CD4-positive, alpha-beta T cell (primary cell): Measurements from ENCODE around the gene PTGFRN. TPM values are rescaled to one million over a fixed set of nuclear protein-coding genes. Genes with fewer than 3 reads are reported as not detected.

ENCODE experiments used
- ATAC-seq: fragments of 200-7000 bp; cut with Tn5 transposase; one replicate; pipeline ENCODE4 v1.10.0; 2022; ENCODE audit warnings: mild to moderate bottlenecking; ENCODE audit not compliant: poor library complexity
- CTCF ChIA-PET: fragments of 350-600 bp; sonication (Branson Sonifier 250); formaldehyde crosslinking; loops from one replicate; lab custom pipeline; 2021; ENCODE audit warnings: antibody characterized with exemption, inconsistent platforms; lab: Charles Lee
- POLR2A ChIA-PET: fragments of 350-600 bp; sonication (Branson Sonifier 250); formaldehyde crosslinking; loops from one replicate; lab custom pipeline; 2021; ENCODE audit warnings: antibody characterized with exemption, inconsistent platforms; lab: Charles Lee
- DNase-seq, 14 experiments: peaks; one replicate each; pipeline ENCODE4 v3.0.0-alpha.2; 2013 to 2020; ENCODE audit warnings: mixed read lengths in 2 of 14
- H3K27ac ChIP-seq, 2 donors: one replicate each; pipeline versions ENCODE4 v1.5.1 to v1.7.0; 2013; ENCODE audit warnings: low read length in 2 of 2, low read depth in 1 of 2, mild to moderate bottlenecking in 1 of 2
- H3K27me3 ChIP-seq, 2 experiments: 1 replicate in 1 of 2; 2 replicates in 1 of 2; pipeline versions ENCODE4 v1.6.1 to v1.7.0; 2013; ENCODE audit warnings: low read length in 2 of 2, control low read depth in 1 of 2, mild to moderate bottlenecking in 1 of 2, moderate library complexity in 1 of 2; ENCODE audit not compliant: insufficient read depth in 2 of 2, control insufficient read depth in 1 of 2
- H3K36me3 ChIP-seq: one replicate; pipeline ENCODE4 v1.6.1; 2013; ENCODE audit warnings: low read length, control low read depth; ENCODE audit not compliant: insufficient read depth
- H3K4me1 ChIP-seq: one replicate; pipeline ENCODE4 v1.6.1; 2013; ENCODE audit warnings: low read length, control low read depth; ENCODE audit not compliant: insufficient read depth
- H3K4me3 ChIP-seq: one replicate; pipeline ENCODE4 v1.5.1; 2013; ENCODE audit warnings: mild to moderate bottlenecking, low read length, moderate library complexity
- H3K9me3 ChIP-seq, 2 experiments: 1 replicate in 1 of 2; 2 replicates in 1 of 2; pipeline versions ENCODE4 v1.6.1 to v1.7.0; 2013; ENCODE audit warnings: low read length in 2 of 2, mild to moderate bottlenecking in 2 of 2, control low read depth in 1 of 2, moderate library complexity in 1 of 2; ENCODE audit not compliant: control insufficient read depth in 1 of 2, insufficient read depth in 1 of 2
- H3K27ac Mint-ChIP-seq: one replicate; pipeline ENCODE4 v1.8.0; 2020; ENCODE audit warnings: mixed read lengths
- H3K27me3 Mint-ChIP-seq: one replicate; pipeline ENCODE4 v1.8.0; 2021; ENCODE audit warnings: mixed read lengths
- H3K36me3 Mint-ChIP-seq: one replicate; pipeline ENCODE4 v1.8.0; 2021; ENCODE audit warnings: low read depth, mixed read lengths
- H3K4me1 Mint-ChIP-seq: one replicate; pipeline ENCODE4 v1.8.0; 2021; ENCODE audit warnings: low read depth, mixed read lengths
- H3K4me3 Mint-ChIP-seq: one replicate; pipeline ENCODE4 v1.8.0; 2020; ENCODE audit warnings: mild to moderate bottlenecking, mixed read lengths
- H3K9me3 Mint-ChIP-seq: one replicate; pipeline ENCODE4 v1.8.0; 2020; ENCODE audit warnings: mixed read lengths
- intact Hi-C, 2 experiments: fragments of 100-400 bp; cut with DNase I in 1 of 2; cut with micrococcal nuclease in 1 of 2; formaldehyde crosslinking; loops; one replicate each; pipeline versions ENCODE4 v1.15.1 to v1.9.0; 2023 to 2025; cut with DNase I, micrococcal nuclease
- total RNA-seq, 174 experiments: library from RNA in 2 of 174; stranded (reverse) in 2 of 174; gene quantifications; one replicate each; pipeline ENCODE4 v1.2.3 and lab custom pipeline; 2021 to 2026
- TF ChIP-seq, protein P1 (sequence below): fragments of 200-600 bp; IDR thresholded peaks from one replicate; pipeline ENCODE4 v1.8.0; 2022; ENCODE audit warnings: antibody characterized with exemption, mild to moderate bottlenecking

PTGFRN gene
- total RNA-seq, 2 experiments from 2014 or later = 0.38 to 0.45 TPM

GRCh38 chr1:116988248-116988647 lies 78.5 kb downstream of the PTGFRN start:
- POLR2A ChIA-PET = interaction anchor here (1.1 to 2.3 kb wide), 3 partner anchors 16 to 668 kb away, joined by 3 to 16 read pairs (median 11); no protein-coding TSS in a partner anchor
- Histone ChIP-seq H3K4me3 (no peak overlapping the region), H3K9me3 (no peaks in the 10 kb centered on the region), H3K27ac (peak overlapping the region in 1 of 2 donors; percentile 72), H3K27me3 (no peaks in the 10 kb centered on the region), H3K36me3 (no peaks in the 10 kb centered on the region), H3K4me1 (peaks cover 49% of the 10 kb centered on the region)
- ATAC-seq (no peak), DNase-seq (no peak)
- Mint-ChIP-seq H3K4me1 (peaks cover 73% of the 10 kb centered on the region), H3K36me3 (no peaks in the 10 kb centered on the region), H3K4me3 (no peak overlapping the region), H3K27ac (peak overlapping the region; percentile 91), H3K9me3 (no peaks in the 10 kb centered on the region), H3K27me3 (no peaks in the 10 kb centered on the region)
- intact Hi-C loops = loop anchor here (5.0 kb wide), 5 partner anchors 56 to 261 kb away; partner anchors contain the start of gene CD2 (in 1 of the 2)
- CTCF ChIA-PET = no interaction called here
- TF ChIP-seq, protein P1, sequence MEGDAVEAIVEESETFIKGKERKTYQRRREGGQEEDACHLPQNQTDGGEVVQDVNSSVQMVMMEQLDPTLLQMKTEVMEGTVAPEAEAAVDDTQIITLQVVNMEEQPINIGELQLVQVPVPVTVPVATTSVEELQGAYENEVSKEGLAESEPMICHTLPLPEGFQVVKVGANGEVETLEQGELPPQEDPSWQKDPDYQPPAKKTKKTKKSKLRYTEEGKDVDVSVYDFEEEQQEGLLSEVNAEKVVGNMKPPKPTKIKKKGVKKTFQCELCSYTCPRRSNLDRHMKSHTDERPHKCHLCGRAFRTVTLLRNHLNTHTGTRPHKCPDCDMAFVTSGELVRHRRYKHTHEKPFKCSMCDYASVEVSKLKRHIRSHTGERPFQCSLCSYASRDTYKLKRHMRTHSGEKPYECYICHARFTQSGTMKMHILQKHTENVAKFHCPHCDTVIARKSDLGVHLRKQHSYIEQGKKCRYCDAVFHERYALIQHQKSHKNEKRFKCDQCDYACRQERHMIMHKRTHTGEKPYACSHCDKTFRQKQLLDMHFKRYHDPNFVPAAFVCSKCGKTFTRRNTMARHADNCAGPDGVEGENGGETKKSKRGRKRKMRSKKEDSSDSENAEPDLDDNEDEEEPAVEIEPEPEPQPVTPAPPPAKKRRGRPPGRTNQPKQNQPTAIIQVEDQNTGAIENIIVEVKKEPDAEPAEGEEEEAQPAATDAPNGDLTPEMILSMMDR = no peak

GRCh38 chr1:116988908-116989307 lies 79.2 kb downstream of the PTGFRN start:
- ATAC-seq = no peak
- intact Hi-C loops = loop anchor here (5.0 kb wide), 5 partner anchors 57 to 262 kb away; partner anchors contain the start of gene CD2 (in 1 of the 2)
- Mint-ChIP-seq H3K4me1 (peaks cover 72% of the 10 kb centered on the region), H3K27ac (peak overlapping the region; percentile 91), H3K36me3 (no peaks in the 10 kb centered on the region), H3K27me3 (no peaks in the 10 kb centered on the region), H3K9me3 (no peaks in the 10 kb centered on the region), H3K4me3 (no peak overlapping the region)
- CTCF ChIA-PET = no interaction called here
- Histone ChIP-seq H3K36me3 (no peaks in the 10 kb centered on the region), H3K4me3 (no peak overlapping the region), H3K9me3 (no peaks in the 10 kb centered on the region), H3K27me3 (no peaks in the 10 kb centered on the region), H3K27ac (no peak overlapping the region), H3K4me1 (peaks cover 49% of the 10 kb centered on the region)
- POLR2A ChIA-PET = no interaction called here
- DNase-seq = no peak
- TF ChIP-seq, protein P1 = no peak

DNA sequence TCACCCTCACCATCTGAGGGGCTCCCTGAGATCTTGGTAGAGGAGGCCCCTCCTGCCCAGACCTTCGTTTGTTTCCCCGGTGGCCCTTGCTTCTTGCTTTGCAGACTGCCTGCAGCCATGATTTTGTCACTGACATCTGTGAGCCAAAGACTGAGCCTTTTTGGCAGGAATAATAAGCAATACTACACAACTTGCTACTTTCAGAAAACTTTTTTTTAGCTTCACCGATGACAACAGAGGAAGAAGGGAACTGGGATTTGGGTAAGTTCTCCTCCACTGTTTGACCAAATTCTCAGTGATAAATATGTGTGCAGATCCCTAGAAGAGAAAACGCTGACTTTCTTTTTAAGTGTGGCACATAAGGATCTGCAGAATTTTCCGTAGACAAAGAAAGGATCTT lies 80.1 kb downstream of the PTGFRN start:
- no peak overlapping the region for H3K27ac ChIP-seq
- TF ChIP-seq, protein P1 = no peak
- no peaks in the 10 kb centered on the region for H3K36me3 Mint-ChIP-seq
- ATAC-seq (no peak), DNase-seq (no peak)
- no peaks in the 10 kb centered on the region for H3K9me3 Mint-ChIP-seq
- H3K4me1 Mint-ChIP-seq = peaks cover 63% of the 10 kb centered on the region
- peaks cover 46% of the 10 kb centered on the region for H3K4me1 ChIP-seq
- no peaks in the 10 kb centered on the region for H3K36me3 ChIP-seq
- no peaks in the 10 kb centered on the region for H3K27me3 ChIP-seq
- ChIA-PET CTCF (no interaction called here), POLR2A (no interaction called here)
- intact Hi-C loops = loop anchor here (5.0 kb wide), 5 partner anchors 58 to 263 kb away; partner anchors contain the start of gene CD2 (in 1 of the 2)
- H3K4me3 Mint-ChIP-seq = no peak overlapping the region
- no peaks in the 10 kb centered on the region for H3K9me3 ChIP-seq
- H3K27ac Mint-ChIP-seq = peak overlapping the region; percentile 91
- no peaks in the 10 kb centered on the region for H3K27me3 Mint-ChIP-seq
- H3K4me3 ChIP-seq = no peak overlapping the region
